Endothelial cell of umbilical vein (primary cell): Measurements from ENCODE around the gene ETV7. TPM values are rescaled to one million over a fixed set of nuclear protein-coding genes. Genes with fewer than 3 reads are reported as not detected.

ENCODE experiments used
- BruUV-seq: library from RNA; stranded (reverse); fragments of 400-500 nt; replicated peaks from 2 replicates; lab custom pipeline; 2021; lab: Mats Ljungman, UMichigan
- CTCF ChIA-PET: fragments of 300-600, 350-600 bp; sonication (Branson Sonifier 250); formaldehyde crosslinking; loops from one replicate; lab custom pipeline; 2021; ENCODE audit warnings: antibody characterized with exemption, inconsistent platforms; lab: Charles Lee
- POLR2A ChIA-PET: fragments of 300-600, 350-600 bp; sonication (Branson Sonifier 250); formaldehyde crosslinking; loops from one replicate; lab custom pipeline; 2021; ENCODE audit warnings: antibody characterized with exemption, inconsistent platforms; lab: Charles Lee
- DNase-seq: peaks from one replicate; pipeline ENCODE4 v3.0.0-alpha.2; 2011; ENCODE audit warnings: low read depth, low spot score
- FAIRE-seq: peaks from 2 replicates; lab custom pipeline; 2011; peaks lifted over from hg19 to GRCh38; lab: Jason Lieb, UNC
- H2AFZ ChIP-seq: 2 replicates; pipeline ENCODE4 v1.6.0; 2012; ENCODE audit warnings: low read depth, low read length, control low read depth, inconsistent platforms
- H3K27ac ChIP-seq: 2 replicates; pipeline ENCODE4 v1.5.1; 2011; ENCODE audit warnings: low read depth, mild to moderate bottlenecking, control low read depth, low read length, moderate library complexity; ENCODE audit not compliant: insufficient read depth
- H3K27me3 ChIP-seq, 2 experiments: 2 replicates each; pipeline versions ENCODE4 v1.6.0 to v1.6.1; 2011; ENCODE audit warnings: low read length in 2 of 2, mixed read lengths in 1 of 2; ENCODE audit not compliant: control insufficient read depth in 2 of 2, insufficient read depth in 2 of 2
- H3K36me3 ChIP-seq, 2 experiments: 2 replicates in 1 of 2; 3 replicates in 1 of 2; pipeline ENCODE4 v1.5.1; 2011; ENCODE audit warnings: low read length in 2 of 2, mild to moderate bottlenecking in 1 of 2, moderate library complexity in 1 of 2; ENCODE audit not compliant: control insufficient read depth in 2 of 2, insufficient read depth in 2 of 2; ENCODE audit errors: extremely low read depth in 1 of 2
- H3K4me1 ChIP-seq: 3 replicates; pipeline ENCODE4 v1.5.1; 2011; ENCODE audit warnings: mild to moderate bottlenecking, low read length; ENCODE audit not compliant: control insufficient read depth, insufficient read depth; ENCODE audit errors: extremely low read depth
- H3K4me2 ChIP-seq: 2 replicates; pipeline ENCODE4 v1.6.1; 2011; ENCODE audit warnings: low read length, control low read depth, mixed read lengths; ENCODE audit not compliant: insufficient read depth
- H3K4me3 ChIP-seq, 3 experiments: fragments of 200-600 bp in 1 of 3; sonication (generic), shearing (Covaris generic) in 1 of 3; replicated peaks in 1 of 3; 2 replicates each; pipeline ENCODE4 v1.5.1; 2011 to 2016; ENCODE audit warnings: control low read depth in 3 of 3, low read length in 3 of 3, mild to moderate bottlenecking in 2 of 3, inconsistent platforms in 1 of 3, low read depth in 1 of 3, moderate library complexity in 1 of 3; ENCODE audit not compliant: insufficient read depth in 1 of 3
- H3K79me2 ChIP-seq: 2 replicates; pipeline ENCODE4 v1.6.0; 2012; ENCODE audit warnings: low read length, inconsistent platforms; ENCODE audit not compliant: control insufficient read depth, insufficient read depth
- H3K9ac ChIP-seq: replicated peaks from 2 replicates; pipeline ENCODE3; 2011; ENCODE audit warnings: low read length, control low read depth; ENCODE audit not compliant: insufficient read depth; ENCODE audit errors: extremely low read depth
- H3K9me1 ChIP-seq: replicated peaks from 3 replicates; pipeline ENCODE4 v1.6.0; 2011; ENCODE audit warnings: mild to moderate bottlenecking, low read length; ENCODE audit not compliant: control insufficient read depth, insufficient read depth; ENCODE audit errors: extremely low read depth
- H3K9me3 ChIP-seq: replicated peaks from 2 replicates; pipeline ENCODE4 v1.5.1; 2012; ENCODE audit warnings: low read length, inconsistent platforms; ENCODE audit not compliant: control insufficient read depth, insufficient read depth
- H4K20me1 ChIP-seq: replicated peaks from 2 replicates; pipeline ENCODE3; 2011; ENCODE audit warnings: mild to moderate bottlenecking, low read length; ENCODE audit not compliant: control insufficient read depth, insufficient read depth; ENCODE audit errors: extremely low read depth
- EZH2 ChIP-seq: IDR thresholded peaks from 2 replicates; pipeline ENCODE4 v1.6.1; 2012; ENCODE audit warnings: borderline replicate concordance, low read depth, mild to moderate bottlenecking, moderate library complexity, low read length, inconsistent platforms; ENCODE audit not compliant: severe bottlenecking
- FOS ChIP-seq: IDR thresholded peaks from 2 replicates; pipeline ENCODE4 v1.6.1; 2011; ENCODE audit warnings: mild to moderate bottlenecking, low read length, moderate library complexity, borderline replicate concordance; ENCODE audit not compliant: insufficient read depth
- GATA2 ChIP-seq: IDR thresholded peaks from 2 replicates; pipeline ENCODE4 v1.7.0; 2011; ENCODE audit warnings: low read depth, mild to moderate bottlenecking, moderate library complexity, mixed read lengths, low read length; ENCODE audit not compliant: insufficient read length, insufficient read depth
- JUN ChIP-seq: IDR thresholded peaks from 2 replicates; pipeline ENCODE4 v1.6.1; 2011; ENCODE audit warnings: borderline replicate concordance, low read depth; ENCODE audit not compliant: insufficient read length, insufficient read depth
- MAX ChIP-seq: IDR thresholded peaks from 2 replicates; pipeline ENCODE4 v1.6.1; 2011; ENCODE audit not compliant: insufficient read depth, insufficient read length
- POLR2A ChIP-seq: IDR thresholded peaks from 2 replicates; pipeline ENCODE4 v1.6.1; 2012; ENCODE audit warnings: low read depth, mild to moderate bottlenecking, control low read depth, low read length
- POLR2AphosphoS5 ChIP-seq: IDR thresholded peaks from 2 replicates; pipeline ENCODE4 v1.6.1; 2012; ENCODE audit warnings: low read depth, mild to moderate bottlenecking, control low read depth, low read length, moderate library complexity; ENCODE audit not compliant: insufficient read depth
- dilution Hi-C: fragments of 300-500 bp; cut with MboI; formaldehyde crosslinking; loops from one replicate; pipeline ENCODE4 v1.15.0; 2019; ENCODE audit warnings: low sequenced_read_pairs; ENCODE audit not compliant: extremely low pct_ligation_motif_present
- intact Hi-C: fragments of 100-400 bp; cut with micrococcal nuclease; formaldehyde crosslinking; loops from one replicate; pipeline ENCODE4 v1.10.0; 2022
- polyA plus RNA-seq, 4 experiments: library from polyadenylated mRNA; depleted of rRNA in 3 of 4; stranded (reverse) in 3 of 4; unstranded in 1 of 4; fragments of >200 nt; gene quantifications; 2 replicates each; pipeline versions ENCODE4 v1.2.1 to v1.2.3, GENCODE V29; 2011 to 2012; ENCODE audit warnings: missing spikeins in 1 of 4
- total RNA-seq: library from RNA; stranded (reverse); gene quantifications from 2 replicates; pipeline ENCODE4 v1.2.3, GENCODE V29; 2021
- TF ChIP-seq, protein P1 (sequence below), 2 donors: IDR thresholded peaks; 1 replicate in 1 of 2; 2 replicates in 1 of 2; pipeline ENCODE4 v1.5.1; 2011; ENCODE audit warnings: low read length in 2 of 2, mild to moderate bottlenecking in 2 of 2, moderate library complexity in 2 of 2, control low read depth in 1 of 2, inconsistent platforms in 1 of 2, low read depth in 1 of 2; ENCODE audit not compliant: insufficient read depth in 1 of 2; ENCODE audit errors: extremely low read depth in 1 of 2

ETV7 gene
- total and polyA plus RNA-seq, 2 donors (not counting 3 experiments of a cell fraction or from before 2014, with no cell fraction given) = 0.23 to 0.58 TPM

DNA sequence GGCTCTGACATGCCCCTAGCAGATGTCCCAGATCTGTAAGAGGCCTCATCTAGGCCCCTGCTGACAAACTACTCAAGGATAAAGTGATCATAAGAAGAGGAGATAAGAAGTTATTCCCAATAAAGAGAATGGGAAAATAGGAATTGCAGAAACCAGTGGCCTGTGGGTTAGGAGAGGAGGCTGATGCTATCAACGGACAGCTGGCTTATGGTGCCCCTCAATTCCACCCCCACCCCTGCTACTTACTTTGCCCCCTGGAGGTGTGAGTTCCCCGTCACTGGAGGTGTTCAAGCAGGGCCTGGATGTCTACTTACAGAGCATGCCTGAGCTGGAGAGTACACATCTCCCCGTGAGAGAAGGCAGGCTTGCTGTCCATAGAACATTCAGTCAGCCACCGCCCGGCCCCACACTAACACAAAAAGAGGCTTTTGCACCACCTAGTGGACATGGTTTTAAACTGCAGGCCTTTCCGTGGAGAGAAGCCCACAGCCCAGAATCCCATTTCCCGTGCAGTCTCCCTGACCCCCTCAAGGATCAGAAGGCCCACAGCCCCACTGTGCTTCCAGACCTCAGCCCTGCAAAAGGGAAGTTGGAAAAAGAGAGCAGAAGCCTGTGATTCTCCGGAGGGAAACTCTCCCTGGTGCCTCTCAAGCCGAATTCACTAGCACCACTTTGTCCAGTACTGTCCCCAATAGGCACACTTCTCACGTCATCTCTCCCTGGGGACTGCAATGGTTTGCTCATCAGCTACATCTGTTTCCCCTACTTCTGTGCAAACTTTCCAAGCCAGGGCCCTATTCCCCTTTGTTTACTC, 27.0 kb downstream of the ETV7 start:
- Histone ChIP-seq H3K4me3 (no peak overlapping the region), H3K9ac (no peak overlapping the region), H3K9me1 (no peaks in the 10 kb centered on the region), H3K27ac (no peak overlapping the region), H3K4me1 (peaks cover 17% of the 10 kb centered on the region), H3K4me2 (no peak overlapping the region), H3K79me2 (no peaks in the 10 kb centered on the region), H3K36me3 (no peaks in the 10 kb centered on the region), H4K20me1 (no peaks in the 10 kb centered on the region), H2AFZ (no peak overlapping the region), H3K9me3 (no peaks in the 10 kb centered on the region), H3K27me3 (peaks cover 0 to 5% of the 10 kb centered on the region in 2 experiments)
- DNase-seq (peak; percentile 69), FAIRE-seq (peak; percentile 96)
- ChIA-PET CTCF (interaction anchor here (0.6 to 12.9 kb wide), 26 partner anchors 9 to 239 kb away, joined by 3 to 373 read pairs (median 4); no protein-coding TSS in a partner anchor), POLR2A (no interaction called here)
- TF ChIP-seq MAX (no peak), FOS (no peak), POLR2A (no peak), EZH2 (no peak), JUN (no peak), POLR2AphosphoS5 (no peak), GATA2 (no peak)
- TF ChIP-seq, protein P1, sequence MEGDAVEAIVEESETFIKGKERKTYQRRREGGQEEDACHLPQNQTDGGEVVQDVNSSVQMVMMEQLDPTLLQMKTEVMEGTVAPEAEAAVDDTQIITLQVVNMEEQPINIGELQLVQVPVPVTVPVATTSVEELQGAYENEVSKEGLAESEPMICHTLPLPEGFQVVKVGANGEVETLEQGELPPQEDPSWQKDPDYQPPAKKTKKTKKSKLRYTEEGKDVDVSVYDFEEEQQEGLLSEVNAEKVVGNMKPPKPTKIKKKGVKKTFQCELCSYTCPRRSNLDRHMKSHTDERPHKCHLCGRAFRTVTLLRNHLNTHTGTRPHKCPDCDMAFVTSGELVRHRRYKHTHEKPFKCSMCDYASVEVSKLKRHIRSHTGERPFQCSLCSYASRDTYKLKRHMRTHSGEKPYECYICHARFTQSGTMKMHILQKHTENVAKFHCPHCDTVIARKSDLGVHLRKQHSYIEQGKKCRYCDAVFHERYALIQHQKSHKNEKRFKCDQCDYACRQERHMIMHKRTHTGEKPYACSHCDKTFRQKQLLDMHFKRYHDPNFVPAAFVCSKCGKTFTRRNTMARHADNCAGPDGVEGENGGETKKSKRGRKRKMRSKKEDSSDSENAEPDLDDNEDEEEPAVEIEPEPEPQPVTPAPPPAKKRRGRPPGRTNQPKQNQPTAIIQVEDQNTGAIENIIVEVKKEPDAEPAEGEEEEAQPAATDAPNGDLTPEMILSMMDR (IDR thresholded peaks at IDR 0.05; ENCODE audit: extremely low read depth in 1 of 2, insufficient read depth in 1 of 2, low read depth in 1 of 2, low read length in 2 of 2) = peak; percentile 80 to 82
- BruUV-seq = no TSS peak
- intact Hi-C loops = loop anchor here (1.0 kb wide), 2 partner anchors 19 to 58 kb away; no protein-coding TSS in a partner anchor
- dilution Hi-C loops = no loop called here
